Neutrophil (primary cell): Measurements from ENCODE around the gene DDIT4L.
"Not testable (repeated sequence)": the region's sequence is repeated elsewhere in the genome, so short reads cannot be mapped to it uniquely, and the experiment has no call there.

Experiments
- H3K27ac ChIP-seq: fragments of 200-600 bp; sonication (generic); 2 replicates; pipeline ENCODE4 v1.5.1; 2016; ENCODE audit warnings: mild to moderate bottlenecking, moderate library complexity
- H3K27me3 ChIP-seq: fragments of 200-600 bp; sonication (generic); 2 replicates; pipeline ENCODE4 v1.6.0; 2016; ENCODE audit warnings: mild to moderate bottlenecking
- H3K36me3 ChIP-seq: fragments of 200-600 bp; sonication (generic); 2 replicates; pipeline ENCODE4 v1.5.1; 2017
- H3K4me1 ChIP-seq, 2 experiments: fragments of 200-600 bp in 1 of 2; sonication (generic) in 1 of 2; 1 replicate in 1 of 2; 2 replicates in 1 of 2; pipeline versions ENCODE4 v1.5.1 to v1.6.1; 2013 to 2016; ENCODE audit warnings: low read depth in 1 of 2, low read length in 1 of 2, mild to moderate bottlenecking in 1 of 2, moderate library complexity in 1 of 2; ENCODE audit not compliant: control insufficient read depth in 1 of 2, insufficient read depth in 1 of 2
- H3K4me3 ChIP-seq, 2 experiments: fragments of 200-600 bp in 1 of 2; sonication (generic) in 1 of 2; 1 replicate in 1 of 2; 2 replicates in 1 of 2; pipeline ENCODE4 v1.5.1; 2013 to 2016; ENCODE audit warnings: low read depth in 1 of 2, low read length in 1 of 2, mild to moderate bottlenecking in 1 of 2, moderate library complexity in 1 of 2
- H3K9me3 ChIP-seq: fragments of 200-600 bp; sonication (generic); 2 replicates; pipeline ENCODE4 v1.5.1; 2016
- TF ChIP-seq, protein P1 (sequence below): fragments of 200-600 bp; sonication (generic); IDR thresholded peaks from 2 replicates; pipeline ENCODE4 v1.5.1; 2016; ENCODE audit warnings: antibody characterized with exemption

Gene DDIT4L

DNA sequence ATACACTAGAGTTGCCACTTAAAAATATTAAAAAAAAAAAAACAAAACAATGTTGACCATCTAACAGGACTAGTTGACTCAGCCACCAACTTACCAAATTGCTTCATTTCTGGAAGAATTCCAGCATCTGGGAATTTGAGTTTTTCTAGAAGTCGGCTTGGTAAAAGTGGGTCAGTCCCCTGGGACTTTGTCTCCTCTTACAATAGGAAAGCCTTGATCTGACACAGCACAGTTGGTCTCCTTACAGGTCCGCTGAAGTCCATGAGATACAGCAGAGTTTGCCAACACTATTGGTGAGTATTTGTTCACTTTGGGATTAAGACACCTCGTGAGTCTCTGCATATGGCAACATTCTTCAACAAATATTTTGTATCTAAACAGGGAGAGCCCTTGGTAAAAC, 18.2 kb upstream of the DDIT4L start:
- no peak overlapping the region for H3K27ac ChIP-seq
- H3K9me3 ChIP-seq = no peaks in the 10 kb centered on the region
- TF ChIP-seq, protein P1, sequence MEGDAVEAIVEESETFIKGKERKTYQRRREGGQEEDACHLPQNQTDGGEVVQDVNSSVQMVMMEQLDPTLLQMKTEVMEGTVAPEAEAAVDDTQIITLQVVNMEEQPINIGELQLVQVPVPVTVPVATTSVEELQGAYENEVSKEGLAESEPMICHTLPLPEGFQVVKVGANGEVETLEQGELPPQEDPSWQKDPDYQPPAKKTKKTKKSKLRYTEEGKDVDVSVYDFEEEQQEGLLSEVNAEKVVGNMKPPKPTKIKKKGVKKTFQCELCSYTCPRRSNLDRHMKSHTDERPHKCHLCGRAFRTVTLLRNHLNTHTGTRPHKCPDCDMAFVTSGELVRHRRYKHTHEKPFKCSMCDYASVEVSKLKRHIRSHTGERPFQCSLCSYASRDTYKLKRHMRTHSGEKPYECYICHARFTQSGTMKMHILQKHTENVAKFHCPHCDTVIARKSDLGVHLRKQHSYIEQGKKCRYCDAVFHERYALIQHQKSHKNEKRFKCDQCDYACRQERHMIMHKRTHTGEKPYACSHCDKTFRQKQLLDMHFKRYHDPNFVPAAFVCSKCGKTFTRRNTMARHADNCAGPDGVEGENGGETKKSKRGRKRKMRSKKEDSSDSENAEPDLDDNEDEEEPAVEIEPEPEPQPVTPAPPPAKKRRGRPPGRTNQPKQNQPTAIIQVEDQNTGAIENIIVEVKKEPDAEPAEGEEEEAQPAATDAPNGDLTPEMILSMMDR = no peak
- no peak overlapping the region for H3K4me3 ChIP-seq
- H3K4me1 ChIP-seq = peaks cover 0 to 3% of the 10 kb centered on the region in 2 experiments
- no peaks in the 10 kb centered on the region for H3K36me3 ChIP-seq
- H3K27me3 ChIP-seq = no peaks in the 10 kb centered on the region

DNA sequence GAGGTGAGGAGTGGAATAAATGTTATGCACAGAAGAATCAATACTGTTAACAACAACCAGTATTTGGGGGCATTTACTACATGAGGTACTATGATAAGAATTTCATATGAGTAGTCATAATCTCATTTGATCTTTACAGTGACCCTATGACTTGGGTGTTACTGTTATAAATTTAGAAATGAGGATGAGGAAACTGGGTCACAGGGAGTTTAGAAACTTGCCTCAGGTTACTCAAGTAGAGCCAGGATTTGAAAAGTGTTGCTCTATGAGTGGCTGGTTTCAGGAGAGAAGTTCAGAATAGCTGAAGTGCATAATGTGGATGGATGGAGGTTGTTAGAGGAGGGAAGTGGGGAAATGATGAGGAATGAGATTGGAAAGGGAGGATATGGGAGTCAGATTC, 16.6 kb upstream of the DDIT4L start:
- TF ChIP-seq, protein P1 = no peak
- Histone ChIP-seq H3K4me3 (no peak overlapping the region), H3K27ac (no peak overlapping the region), H3K4me1 (peaks cover 0 to 3% of the 10 kb centered on the region in 2 experiments), H3K9me3 (no peaks in the 10 kb centered on the region), H3K27me3 (no peaks in the 10 kb centered on the region), H3K36me3 (no peaks in the 10 kb centered on the region)

DNA sequence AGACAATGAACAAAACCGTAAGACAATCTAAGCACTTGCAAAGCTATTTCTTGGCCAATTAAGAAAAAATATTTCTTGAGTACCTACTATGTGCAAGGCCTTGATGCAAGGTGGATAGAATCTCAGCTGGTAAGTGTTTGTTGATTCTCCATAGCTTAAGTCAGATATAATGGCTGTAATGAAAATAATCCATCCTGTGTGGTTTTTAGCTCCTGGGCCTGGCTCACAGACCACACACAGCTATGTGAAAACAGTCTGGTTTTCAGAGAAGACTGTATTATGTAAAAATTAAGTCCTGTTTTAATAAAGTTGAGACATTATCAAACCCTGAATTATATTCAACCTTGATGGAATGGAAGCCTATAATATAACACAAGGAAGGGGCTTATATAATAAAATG, 7.8 kb upstream of the DDIT4L start:
- H3K4me1 ChIP-seq = no peaks in the 10 kb centered on the region
- H3K4me3 ChIP-seq = no peak overlapping the region
- TF ChIP-seq, protein P1 = no peak
- H3K27ac ChIP-seq = no peak overlapping the region
- H3K27me3 ChIP-seq = peaks cover 4% of the 10 kb centered on the region
- H3K9me3 ChIP-seq = no peaks in the 10 kb centered on the region
- no peaks in the 10 kb centered on the region for H3K36me3 ChIP-seq

DNA sequence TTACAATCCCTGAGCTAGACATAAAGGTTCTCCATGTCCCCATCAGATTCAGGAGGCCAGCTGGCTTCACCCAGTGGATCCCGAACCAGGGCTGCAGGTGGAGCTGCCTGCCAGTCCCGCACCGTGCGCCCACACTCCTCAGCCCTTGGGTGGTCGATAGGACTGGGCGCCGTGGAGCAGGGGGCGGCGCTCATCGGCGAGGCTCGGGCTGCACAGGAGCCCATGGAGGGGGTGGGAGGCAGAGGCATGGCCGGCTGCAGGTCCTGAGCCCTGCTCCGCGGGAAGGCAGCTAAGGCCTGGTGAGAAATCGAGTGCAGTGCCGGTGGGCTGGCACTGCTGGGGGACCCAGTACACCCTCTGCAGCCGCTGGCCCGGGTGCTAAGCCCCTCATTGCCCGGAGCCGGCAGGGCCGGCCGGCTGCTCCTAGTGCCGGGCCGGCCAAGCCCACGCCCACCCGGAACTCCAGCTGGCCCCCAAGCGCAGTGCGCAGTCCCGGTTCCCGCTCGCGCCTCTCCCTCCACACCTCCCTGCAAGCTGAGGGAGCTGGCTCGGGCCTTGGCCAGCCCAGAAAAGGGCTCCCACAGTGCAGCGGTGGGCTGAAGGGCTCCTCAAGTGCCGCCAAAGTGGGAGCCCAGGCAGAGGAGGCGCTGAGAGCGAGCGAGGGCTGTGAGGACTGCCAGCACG, 6.3 kb upstream of the DDIT4L start:
- H3K4me3 ChIP-seq, H3K4me1 ChIP-seq, H3K27ac ChIP-seq, H3K36me3 ChIP-seq, H3K9me3 ChIP-seq: not testable (repeated sequence)
- H3K27me3 ChIP-seq = peaks cover 20% of the 10 kb centered on the region

DNA sequence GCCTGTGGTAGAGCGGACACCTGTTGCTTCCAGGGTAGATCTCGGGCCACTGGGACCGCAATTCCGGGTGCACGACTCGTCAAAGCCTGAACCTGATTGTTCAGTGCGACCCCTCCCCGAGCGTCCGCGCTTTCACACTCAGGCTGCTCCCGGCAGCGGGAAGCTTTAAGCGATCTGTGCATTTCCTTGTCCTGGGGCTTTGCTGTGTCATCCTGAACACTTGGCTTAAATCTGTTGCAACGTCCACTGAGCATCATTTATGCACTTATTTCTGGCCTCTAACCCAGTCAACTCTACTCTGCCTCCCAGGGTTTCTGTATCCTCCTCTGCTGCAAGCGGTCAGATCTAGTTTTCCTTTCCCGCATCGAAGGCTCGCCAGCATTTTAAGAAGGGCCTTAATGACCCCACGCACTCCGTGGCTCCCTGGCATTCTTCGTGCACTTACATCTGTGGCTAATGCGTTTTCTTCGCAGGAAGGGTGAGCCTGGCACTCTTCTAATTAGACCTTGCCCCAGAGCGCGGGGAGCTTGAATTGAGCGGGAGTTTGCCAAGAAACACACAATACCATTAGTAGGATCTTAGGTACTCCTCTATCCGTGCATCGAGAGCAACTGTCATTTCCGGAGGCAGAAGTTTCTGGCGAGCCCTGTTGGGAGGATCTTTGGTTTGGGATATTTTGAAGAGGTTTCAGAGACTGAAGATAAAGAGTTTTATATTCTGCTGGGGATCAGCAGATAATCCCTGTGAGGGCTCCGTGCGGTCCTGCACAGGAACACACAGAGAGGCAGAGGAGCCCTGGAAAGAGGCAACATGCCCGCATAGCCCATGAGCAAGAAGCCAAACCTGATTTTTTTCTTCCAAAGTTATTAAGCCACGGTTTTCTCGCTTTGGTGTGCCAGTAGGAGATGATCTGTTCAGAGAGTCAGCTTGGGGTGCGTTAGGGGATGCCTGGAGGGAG, 654 bp upstream of the DDIT4L start:
- Histone ChIP-seq H3K27me3 (peaks cover 69% of the 10 kb centered on the region), H3K4me1 (peaks cover 12 to 16% of the 10 kb centered on the region in 2 experiments), H3K27ac (no peak overlapping the region), H3K4me3 (peak overlapping the region; percentile 22 to 61), H3K9me3 (no peaks in the 10 kb centered on the region), H3K36me3 (no peaks in the 10 kb centered on the region)
- TF ChIP-seq, protein P1 = no peak

DNA sequence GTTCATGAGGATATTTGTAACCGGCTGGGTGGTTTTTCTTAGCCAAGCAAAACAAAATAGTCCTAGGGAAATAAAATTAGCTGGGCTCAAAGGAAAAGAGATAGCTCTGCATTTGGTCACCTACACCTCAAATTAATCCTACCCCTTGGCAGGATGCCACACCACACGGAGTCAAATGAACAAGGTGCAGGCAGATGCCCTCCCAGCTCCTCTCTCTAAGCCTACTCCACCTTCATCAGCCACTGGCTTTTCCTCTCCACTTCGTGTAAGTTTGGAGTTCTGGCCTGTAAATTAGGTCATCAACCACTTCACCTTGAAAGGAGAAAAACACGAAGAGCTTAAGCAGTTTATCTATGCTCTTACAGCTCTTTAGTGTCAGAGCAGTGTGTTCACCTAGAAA, 1.4 kb downstream of the DDIT4L start:
- H3K4me3 ChIP-seq = no peak overlapping the region

More for the DNA sequence above, 1.4 kb downstream of the DDIT4L start:
- TF ChIP-seq, protein P1 = no peak
- Histone ChIP-seq H3K9me3 (no peaks in the 10 kb centered on the region), H3K36me3 (no peaks in the 10 kb centered on the region), H3K27ac (no peak overlapping the region), H3K4me1 (peaks cover 12 to 16% of the 10 kb centered on the region in 2 experiments), H3K27me3 (peaks cover 69% of the 10 kb centered on the region)
